HL-60 (cell line): ENCODE data around the gene OR11L1.

Experiments used
- CTCF ChIP-seq: IDR thresholded peaks from one replicate; pipeline ENCODE4 v1.5.1; 2011; ENCODE audit warnings: low read length, control low read depth, inconsistent platforms; ENCODE audit not compliant: insufficient read depth
- GABPA ChIP-seq: IDR thresholded peaks from 2 replicates; pipeline ENCODE4 v1.6.1; 2012; ENCODE audit warnings: low read depth
- POLR2AphosphoS5 ChIP-seq: IDR thresholded peaks from 2 replicates; pipeline ENCODE4 v1.6.1; 2012; ENCODE audit warnings: low read depth

GRCh38 chr1:247884797-247885413, 43.2 kb upstream of the OR11L1 start:
- TF ChIP-seq CTCF (no peak), GABPA (no peak), POLR2AphosphoS5 (no peak)
